Measurements from ENCODE around the gene MSX2. TPM values are rescaled to one million over a fixed set of nuclear protein-coding genes. Genes with fewer than 3 reads are reported as not detected.

MSX2 gene
- total RNA-seq, 1 experiment from 2014 or later = 64.4 TPM

GRCh38 chr5:174688441-174689354 is 35.7 kb upstream of the MSX2 start:
- Mint-ChIP-seq H3K4me1 (ENCODE audit: low read depth, unreplicated experiment) (peaks cover 28% of the 10 kb centered on the region), H3K27me3 (ENCODE audit: insufficient read depth, unreplicated experiment) (no peaks in the 10 kb centered on the region), H3K4me3 (ENCODE audit: unreplicated experiment) (peak overlapping the region; percentile 47), H3K36me3 (ENCODE audit: insufficient read depth, unreplicated experiment) (peaks cover 12% of the 10 kb centered on the region), H3K27ac (ENCODE audit: unreplicated experiment) (peak overlapping the region; percentile 43), H3K9me3 (ENCODE audit: unreplicated experiment) (no peaks in the 10 kb centered on the region)
- Histone ChIP-seq H3K4me3 (ENCODE audit: low read depth, low read length) (no peak overlapping the region), H3K9me3 (no peaks in the 10 kb centered on the region), H3K27me3 (replicated peaks; ENCODE audit: control insufficient read depth, insufficient read depth, low read length) (no peaks in the 10 kb centered on the region), H3K4me1 (peaks cover 22% of the 10 kb centered on the region), H3K36me3 (ENCODE audit: control insufficient read depth, insufficient read depth, low read length) (no peaks in the 10 kb centered on the region)
- no peak for TF ChIP-seq CTCF (IDR thresholded peaks at IDR 0.05; ENCODE audit: insufficient read depth in 1 of 2, low read depth in 1 of 2, low read length in 1 of 2, severe bottlenecking in 1 of 2, unreplicated experiment in 1 of 2)
- CTCF ChIA-PET = no interaction called here
- intact Hi-C loops (cut with micrococcal nuclease; ENCODE audit: unreplicated experiment) = no loop called here
- BruUV-seq (replicated peaks) = no TSS peak
- POLR2A ChIA-PET = no interaction called here
- DNase-seq = no peak

- H3K9me3 ChIP-seq = no peaks in the 10 kb centered on the region
- Mint-ChIP-seq H3K4me1 (ENCODE audit: low read depth, unreplicated experiment) (peaks cover 35% of the 10 kb centered on the region), H3K36me3 (ENCODE audit: insufficient read depth, unreplicated experiment) (peaks cover 12% of the 10 kb centered on the region), H3K27me3 (ENCODE audit: insufficient read depth, unreplicated experiment) (no peaks in the 10 kb centered on the region), H3K27ac (ENCODE audit: unreplicated experiment) (no peak overlapping the region), H3K4me3 (ENCODE audit: unreplicated experiment) (no peak overlapping the region), H3K9me3 (ENCODE audit: unreplicated experiment) (no peaks in the 10 kb centered on the region)
- H3K4me3 ChIP-seq (ENCODE audit: low read depth, low read length) = no peak overlapping the region
- DNase-seq = peak in 1 of 2 experiments; percentile 50
- no TSS peak for BruUV-seq (replicated peaks)
- CTCF ChIA-PET = no interaction called here
- no peaks in the 10 kb centered on the region for H3K27me3 ChIP-seq (replicated peaks; ENCODE audit: control insufficient read depth, insufficient read depth, low read length)
- peaks cover 37% of the 10 kb centered on the region for H3K4me1 ChIP-seq
- no peak for TF ChIP-seq CTCF (IDR thresholded peaks at IDR 0.05; ENCODE audit: insufficient read depth in 1 of 2, low read depth in 1 of 2, low read length in 1 of 2, severe bottlenecking in 1 of 2, unreplicated experiment in 1 of 2)
- no peaks in the 10 kb centered on the region for H3K36me3 ChIP-seq (ENCODE audit: control insufficient read depth, insufficient read depth, low read length)
- intact Hi-C loops (cut with micrococcal nuclease; ENCODE audit: unreplicated experiment) = no loop called here
- POLR2A ChIA-PET = no interaction called here
Observed at GRCh38 chr5:174690271-174690670, 34.1 kb upstream of the MSX2 start.

GRCh38 chr5:174692381-174692780 is 32.0 kb upstream of the MSX2 start:
- no TSS peak for BruUV-seq (replicated peaks)
- peak overlapping the region; percentile 84 for H3K4me3 Mint-ChIP-seq (ENCODE audit: unreplicated experiment)
- H3K27me3 Mint-ChIP-seq (ENCODE audit: insufficient read depth, unreplicated experiment) = no peaks in the 10 kb centered on the region
- Histone ChIP-seq H3K27me3 (replicated peaks; ENCODE audit: control insufficient read depth, insufficient read depth, low read length) (no peaks in the 10 kb centered on the region), H3K4me3 (ENCODE audit: low read depth, low read length) (no peak overlapping the region), H3K36me3 (ENCODE audit: control insufficient read depth, insufficient read depth, low read length) (no peaks in the 10 kb centered on the region), H3K9me3 (no peaks in the 10 kb centered on the region), H3K4me1 (peaks cover 37% of the 10 kb centered on the region)
- intact Hi-C loops (cut with micrococcal nuclease; ENCODE audit: unreplicated experiment) = loop anchor here (2.0 kb wide), 1 partner anchor 50 kb away; no protein-coding TSS in a partner anchor
- H3K27ac Mint-ChIP-seq (ENCODE audit: unreplicated experiment) = peak overlapping the region; percentile 88
- H3K4me1 Mint-ChIP-seq (ENCODE audit: low read depth, unreplicated experiment) = peaks cover 41% of the 10 kb centered on the region
- peaks cover 12% of the 10 kb centered on the region for H3K36me3 Mint-ChIP-seq (ENCODE audit: insufficient read depth, unreplicated experiment)
- no peak for TF ChIP-seq CTCF (IDR thresholded peaks at IDR 0.05; ENCODE audit: insufficient read depth in 1 of 2, low read depth in 1 of 2, low read length in 1 of 2, severe bottlenecking in 1 of 2, unreplicated experiment in 1 of 2)
- ChIA-PET CTCF (interaction anchor here (0.6 to 1.0 kb wide), 2 partner anchors 34 to 59 kb away, joined by 3 to 5 read pairs; no protein-coding TSS in a partner anchor), POLR2A (interaction anchor here (0.5 to 1.0 kb wide), 2 partner anchors 32 to 273 kb away, joined by 3 read pairs; partner anchors contain the start of gene MSX2)
- no peaks in the 10 kb centered on the region for H3K9me3 Mint-ChIP-seq (ENCODE audit: unreplicated experiment)
- peak; percentile 38 to 48 for DNase-seq

All from Caco-2 (cell line).